H9 (cell line): ENCODE measurements around the gene ANKRD11. TPM values are rescaled to one million over a fixed set of nuclear protein-coding genes. Genes with fewer than 3 reads are reported as not detected.
A peak's percentile ranks its signal among the peaks of the same experiment; 100 is the strongest.

Experiments used
- DNase-seq: peaks from one replicate; pipeline ENCODE4 v3.0.0-alpha.2; 2017
- H2AFZ ChIP-seq: one replicate; pipeline ENCODE4 v1.6.1; 2013; ENCODE audit warnings: mild to moderate bottlenecking, low read length, control low read depth, moderate library complexity
- H2AK5ac ChIP-seq: 2 replicates; pipeline ENCODE4 v1.6.1; 2013; ENCODE audit warnings: low read length, control low read depth, mixed read lengths; ENCODE audit not compliant: insufficient read length
- H2BK120ac ChIP-seq: one replicate; pipeline ENCODE4 v1.6.1; 2013; ENCODE audit warnings: low read depth, mild to moderate bottlenecking, low read length, control low read depth, inconsistent platforms; ENCODE audit not compliant: poor library complexity, severe bottlenecking
- H2BK12ac ChIP-seq: 2 replicates; pipeline ENCODE4 v1.6.1; 2013; ENCODE audit warnings: low read length, control low read depth, mixed read lengths, low read depth; ENCODE audit not compliant: insufficient read length
- H2BK15ac ChIP-seq: 2 replicates; pipeline ENCODE4 v1.6.1; 2013; ENCODE audit warnings: low read depth, low read length, control low read depth
- H2BK20ac ChIP-seq: one replicate; pipeline ENCODE4 v1.6.1; 2013; ENCODE audit warnings: low read depth, mild to moderate bottlenecking, low read length, control low read depth, inconsistent platforms; ENCODE audit not compliant: poor library complexity, severe bottlenecking
- H2BK5ac ChIP-seq: 2 replicates; pipeline ENCODE4 v1.6.1; 2013; ENCODE audit warnings: low read length, control low read depth, mixed read lengths; ENCODE audit not compliant: insufficient read length
- H3K14ac ChIP-seq: 2 replicates; pipeline ENCODE4 v1.6.1; 2013; ENCODE audit warnings: low read length, control low read depth; ENCODE audit not compliant: insufficient read depth
- H3K18ac ChIP-seq: 2 replicates; pipeline ENCODE4 v1.6.1; 2013; ENCODE audit warnings: low read depth, mild to moderate bottlenecking, mixed read lengths, low read length, control low read depth; ENCODE audit not compliant: insufficient read length
- H3K23ac ChIP-seq: 2 replicates; pipeline ENCODE4 v1.6.1; 2013; ENCODE audit warnings: low read length, control low read depth, mixed read lengths, low read depth; ENCODE audit not compliant: insufficient read length
- H3K23me2 ChIP-seq: 2 replicates; pipeline ENCODE4 v1.6.1; 2013; ENCODE audit warnings: low read depth, mild to moderate bottlenecking, mixed read lengths, low read length, control low read depth; ENCODE audit not compliant: insufficient read length, poor library complexity, severe bottlenecking
- H3K27ac ChIP-seq: 2 replicates; pipeline ENCODE4 v1.5.1; 2013; ENCODE audit warnings: low read length, control low read depth, mixed read lengths, low read depth; ENCODE audit not compliant: insufficient read length
- H3K27me3 ChIP-seq: 2 replicates; pipeline ENCODE4 v1.6.1; 2013; ENCODE audit warnings: low read length, control low read depth, inconsistent platforms; ENCODE audit not compliant: insufficient read depth
- H3K4ac ChIP-seq: 2 replicates; pipeline ENCODE4 v1.6.1; 2013; ENCODE audit warnings: low read depth, mild to moderate bottlenecking, control low read depth, inconsistent platforms, low read length, moderate library complexity
- H3K4me1 ChIP-seq: 2 replicates; pipeline ENCODE4 v1.6.1; 2013; ENCODE audit warnings: low read length, control low read depth, inconsistent platforms; ENCODE audit not compliant: insufficient read depth
- H3K4me2 ChIP-seq: 2 replicates; pipeline ENCODE4 v1.6.1; 2013; ENCODE audit warnings: low read length, control low read depth, mixed read lengths; ENCODE audit not compliant: insufficient read length, insufficient read depth
- H3K56ac ChIP-seq: 2 replicates; pipeline ENCODE4 v1.6.1; 2013; ENCODE audit warnings: low read depth, mild to moderate bottlenecking, mixed read lengths, low read length, control low read depth; ENCODE audit not compliant: insufficient read length
- H3K79me1 ChIP-seq: 2 replicates; pipeline ENCODE4 v1.6.1; 2013; ENCODE audit warnings: low read depth, mild to moderate bottlenecking, moderate library complexity, low read length, control low read depth, inconsistent platforms; ENCODE audit not compliant: insufficient read depth, poor library complexity, severe bottlenecking
- H3K79me2 ChIP-seq: 2 replicates; pipeline ENCODE4 v1.6.1; 2013; ENCODE audit warnings: low read length, control low read depth, inconsistent platforms; ENCODE audit not compliant: insufficient read depth
- H3K9ac ChIP-seq: 2 replicates; pipeline ENCODE4 v1.6.1; 2013; ENCODE audit warnings: low read length, control low read depth, mixed read lengths; ENCODE audit not compliant: insufficient read length; ENCODE audit errors: extremely low read depth
- H3K9me3 ChIP-seq: one replicate; pipeline ENCODE4 v1.6.1; 2013; ENCODE audit warnings: low read depth, low read length, inconsistent platforms; ENCODE audit not compliant: control insufficient read depth
- H3T11ph ChIP-seq: one replicate; pipeline ENCODE4 v1.6.1; 2013; ENCODE audit warnings: mild to moderate bottlenecking, low read length, control low read depth, inconsistent platforms
- H4K20me1 ChIP-seq: one replicate; pipeline ENCODE4 v1.6.1; 2013; ENCODE audit not compliant: control insufficient read depth, insufficient read length, insufficient read depth
- H4K5ac ChIP-seq: 2 replicates; pipeline ENCODE4 v1.6.1; 2013; ENCODE audit warnings: low read depth, mild to moderate bottlenecking, mixed read lengths, low read length, control low read depth; ENCODE audit not compliant: insufficient read length
- H4K8ac ChIP-seq: replicated peaks from 2 replicates; pipeline ENCODE4 v1.6.1; 2013; ENCODE audit warnings: low read length, control low read depth, mixed read lengths, low read depth; ENCODE audit not compliant: insufficient read length
- H4K91ac ChIP-seq: 2 replicates; pipeline ENCODE4 v1.6.1; 2013; ENCODE audit warnings: low read depth, mild to moderate bottlenecking, moderate library complexity, mixed read lengths, low read length, control low read depth; ENCODE audit not compliant: insufficient read length
- H3K27ac Mint-ChIP-seq, 3 experiments: 2 replicates in 2 of 3; 3 replicates in 1 of 3; pipeline ENCODE4 v1.8.0; 2020 to 2021; ENCODE audit warnings: mixed read lengths in 3 of 3, mild to moderate bottlenecking in 1 of 3, moderate library complexity in 1 of 3
- H3K27me3 Mint-ChIP-seq: 2 replicates; pipeline ENCODE4 v1.8.0; 2021; ENCODE audit warnings: low read depth, mild to moderate bottlenecking, moderate library complexity, mixed read lengths
- H3K36me3 Mint-ChIP-seq, 3 experiments: 2 replicates in 2 of 3; 3 replicates in 1 of 3; pipeline ENCODE4 v1.8.0; 2020 to 2021; ENCODE audit warnings: low read depth in 3 of 3, mixed read lengths in 3 of 3; ENCODE audit not compliant: insufficient read depth in 1 of 3
- H3K4me1 Mint-ChIP-seq, 2 experiments: 2 replicates each; pipeline ENCODE4 v1.8.0; 2020; ENCODE audit warnings: mixed read lengths in 2 of 2
- H3K4me3 Mint-ChIP-seq, 2 experiments: 2 replicates in 1 of 2; 3 replicates in 1 of 2; pipeline ENCODE4 v1.8.0; 2020 to 2021; ENCODE audit warnings: mild to moderate bottlenecking in 2 of 2, mixed read lengths in 2 of 2, moderate library complexity in 1 of 2
- H3K9me3 Mint-ChIP-seq, 2 experiments: 2 replicates in 1 of 2; 3 replicates in 1 of 2; pipeline ENCODE4 v1.8.0; 2020; ENCODE audit warnings: mild to moderate bottlenecking in 2 of 2, mixed read lengths in 2 of 2, moderate library complexity in 1 of 2
- WGBS: extraction: QIAGEN DNeasy Blood & Tissue Kit; methylation state at CpG from one replicate; pipeline ENCODE4 v1.1.7; 2013; ENCODE audit warnings: missing lambda C conversion rate, low lambda C conversion rate, mixed read lengths; ENCODE audit not compliant: insufficient read length; ENCODE audit errors: extremely low coverage; 5-methylcytosine and 5-hydroxymethylcytosine counted together
- total RNA-seq: library from RNA; stranded (reverse); gene quantifications from 2 replicates; pipeline ENCODE4 v1.2.1, GENCODE V29; 2021
- TF ChIP-seq, protein P1 (sequence below): fragments of 200-600 bp; sonication (generic); conservative IDR thresholded peaks from 3 replicates; pipeline ENCODE4 v1.8.0; 2021; ENCODE audit warnings: antibody characterized with exemption, mild to moderate bottlenecking

Gene ANKRD11
- total RNA-seq, 1 experiment from 2014 or later: 181 TPM

DNA sequence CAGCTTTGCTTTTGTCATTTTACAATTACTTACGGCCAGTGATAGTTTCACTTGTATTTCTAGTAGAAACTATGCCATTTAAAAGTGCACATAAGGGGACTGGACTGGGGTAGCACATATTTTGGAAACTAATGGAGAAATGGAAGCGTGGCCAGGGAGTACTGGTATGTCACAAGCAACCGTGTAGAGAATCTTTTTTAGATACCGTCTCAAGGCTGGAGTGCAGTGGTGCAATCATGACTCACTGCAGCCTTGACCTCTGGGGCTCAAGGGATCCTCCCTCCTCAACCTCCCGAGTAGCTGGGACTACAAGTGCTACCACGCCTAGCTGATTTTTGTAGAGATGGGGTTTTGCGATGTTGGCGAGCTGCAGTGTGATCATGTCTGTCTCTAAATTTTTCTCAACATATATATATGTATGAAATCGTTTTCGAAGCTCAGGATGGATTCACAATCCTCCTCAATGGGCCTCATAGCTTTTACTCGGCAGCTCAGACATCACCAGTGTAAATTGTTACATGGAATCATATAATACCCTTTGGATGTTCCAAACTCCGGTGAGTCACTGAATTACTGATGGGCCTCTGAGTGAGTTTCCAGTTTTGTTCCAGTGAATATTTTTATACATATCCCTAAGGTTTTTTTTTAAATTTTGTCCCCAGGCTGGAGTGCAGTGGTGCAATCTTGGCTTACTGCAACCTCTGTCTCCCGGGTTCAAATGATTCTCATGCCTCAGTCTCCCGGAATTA, 221.2 kb downstream of the ANKRD11 start:
- no peaks in the 10 kb centered on the region for H3K4me1 Mint-ChIP-seq
- Histone ChIP-seq H3K4me2 (no peak overlapping the region), H4K5ac (no peak overlapping the region), H4K91ac (no peak overlapping the region), H2BK12ac (no peak overlapping the region), H3K18ac (no peak overlapping the region), H3K9me3 (no peaks in the 10 kb centered on the region), H2AK5ac (no peak overlapping the region), H3K23ac (no peak overlapping the region), H3T11ph (no peak overlapping the region), H2BK15ac (no peak overlapping the region), H4K20me1 (no peaks in the 10 kb centered on the region), H3K9ac (no peak overlapping the region), H3K27ac (no peak overlapping the region), H3K79me1 (no peaks in the 10 kb centered on the region), H3K27me3 (no peaks in the 10 kb centered on the region), H2BK120ac (no peak overlapping the region), H3K4me1 (no peaks in the 10 kb centered on the region), H2AFZ (no peak overlapping the region), H3K23me2 (no peaks in the 10 kb centered on the region), H3K56ac (no peak overlapping the region), H2BK20ac (no peak overlapping the region), H4K8ac (no peak overlapping the region), H3K14ac (no peak overlapping the region), H2BK5ac (no peak overlapping the region), H3K79me2 (no peaks in the 10 kb centered on the region), H3K4ac (no peak overlapping the region)
- H3K27ac Mint-ChIP-seq: no peak overlapping the region
- no CpG with 5 or more reads among the region's 14 CpGs for WGBS
- no peaks in the 10 kb centered on the region; a peak in 1 of 5 replicates for H3K9me3 Mint-ChIP-seq
- H3K4me3 Mint-ChIP-seq: no peak overlapping the region
- peaks cover 20 to 70% (median 61%) of the 10 kb centered on the region in 3 experiments for H3K36me3 Mint-ChIP-seq
- DNase-seq: peak; percentile 13
- TF ChIP-seq, protein P1, sequence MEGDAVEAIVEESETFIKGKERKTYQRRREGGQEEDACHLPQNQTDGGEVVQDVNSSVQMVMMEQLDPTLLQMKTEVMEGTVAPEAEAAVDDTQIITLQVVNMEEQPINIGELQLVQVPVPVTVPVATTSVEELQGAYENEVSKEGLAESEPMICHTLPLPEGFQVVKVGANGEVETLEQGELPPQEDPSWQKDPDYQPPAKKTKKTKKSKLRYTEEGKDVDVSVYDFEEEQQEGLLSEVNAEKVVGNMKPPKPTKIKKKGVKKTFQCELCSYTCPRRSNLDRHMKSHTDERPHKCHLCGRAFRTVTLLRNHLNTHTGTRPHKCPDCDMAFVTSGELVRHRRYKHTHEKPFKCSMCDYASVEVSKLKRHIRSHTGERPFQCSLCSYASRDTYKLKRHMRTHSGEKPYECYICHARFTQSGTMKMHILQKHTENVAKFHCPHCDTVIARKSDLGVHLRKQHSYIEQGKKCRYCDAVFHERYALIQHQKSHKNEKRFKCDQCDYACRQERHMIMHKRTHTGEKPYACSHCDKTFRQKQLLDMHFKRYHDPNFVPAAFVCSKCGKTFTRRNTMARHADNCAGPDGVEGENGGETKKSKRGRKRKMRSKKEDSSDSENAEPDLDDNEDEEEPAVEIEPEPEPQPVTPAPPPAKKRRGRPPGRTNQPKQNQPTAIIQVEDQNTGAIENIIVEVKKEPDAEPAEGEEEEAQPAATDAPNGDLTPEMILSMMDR: no peak
- H3K27me3 Mint-ChIP-seq: no peaks in the 10 kb centered on the region; the same call in 1 of the 2 replicates
